Thymus (tissue), 11 donors: ENCODE results near the gene CCDC183. TPM values are rescaled to one million over a fixed set of nuclear protein-coding genes. Genes with fewer than 3 reads are reported as not detected.
"Not testable (repeated sequence)": the region's sequence is repeated elsewhere in the genome, so short reads cannot be mapped to it uniquely, and the experiment has no call there.

Source experiments
- DNase-seq, 9 donors: peaks; one replicate each; pipeline ENCODE4 v3.0.0-alpha.2; 2013; ENCODE audit warnings: low spot score in 9 of 9, low read depth in 6 of 9, missing footprints in 1 of 9
- H3K27ac ChIP-seq, 2 donors: one replicate each; pipeline ENCODE4 v1.5.1; 2013; ENCODE audit warnings: control low read depth in 1 of 2, low read depth in 1 of 2, low read length in 1 of 2, mild to moderate bottlenecking in 1 of 2, moderate library complexity in 1 of 2
- H3K27me3 ChIP-seq, 2 donors: one replicate each; pipeline ENCODE4 v1.5.1; 2013; ENCODE audit warnings: low read length in 1 of 2; ENCODE audit not compliant: control insufficient read depth in 2 of 2, insufficient read depth in 1 of 2
- H3K36me3 ChIP-seq, 2 donors: one replicate each; pipeline ENCODE4 v1.5.1; 2013; ENCODE audit warnings: low read length in 1 of 2, mild to moderate bottlenecking in 1 of 2, moderate library complexity in 1 of 2; ENCODE audit not compliant: control insufficient read depth in 2 of 2, insufficient read depth in 2 of 2
- H3K4me1 ChIP-seq, 2 donors: one replicate each; pipeline ENCODE4 v1.5.1; 2013; ENCODE audit warnings: low read length in 2 of 2; ENCODE audit not compliant: control insufficient read depth in 2 of 2, insufficient read depth in 2 of 2
- H3K4me3 ChIP-seq, 2 donors: one replicate each; pipeline ENCODE4 v1.5.1; 2013; ENCODE audit warnings: low read length in 2 of 2, control low read depth in 1 of 2, mild to moderate bottlenecking in 1 of 2
- H3K9me3 ChIP-seq, 2 donors: one replicate each; pipeline ENCODE4 v1.5.1; 2013; ENCODE audit warnings: low read length in 1 of 2, mild to moderate bottlenecking in 1 of 2; ENCODE audit not compliant: control insufficient read depth in 2 of 2, insufficient read depth in 1 of 2
- WGBS: extraction: QIAGEN DNeasy Blood & Tissue Kit; methylation state at CpG from one replicate; pipeline ENCODE4 v1.1.7; 2013; 5-methylcytosine and 5-hydroxymethylcytosine counted together
- polyA plus RNA-seq: library from polyadenylated mRNA; stranded (reverse); fragments of 200-250 nt; gene quantifications from one replicate; pipeline ENCODE4 v1.2.3, GENCODE V29; 2013
- total RNA-seq: library from RNA; stranded (reverse); fragments of 120-200 nt; gene quantifications from one replicate; pipeline ENCODE4 v1.2.4, GENCODE V29; 2013
- donor health status: healthy.

The CCDC183 gene
- total and polyA plus RNA-seq, 2 donors: 3.2 to 5.0 TPM

- WGBS: 96% methylated on average over 17 of the region's 17 CpGs
- Histone ChIP-seq H3K27ac (no peak overlapping the region), H3K27me3 (peaks cover 0 to 6% of the 10 kb centered on the region in 2 donors), H3K36me3 (peaks cover 12 to 18% of the 10 kb centered on the region in 2 donors), H3K4me3 (no peak overlapping the region), H3K4me1 (peaks cover 28 to 68% of the 10 kb centered on the region in 2 donors), H3K9me3 (no peaks in the 10 kb centered on the region)
- DNase-seq: no peak
Measured at GRCh38 chr9:136793086-136793946, 2.8 kb upstream of the CCDC183 start.

- Histone ChIP-seq H3K27ac (no peak overlapping the region), H3K4me3 (no peak overlapping the region), H3K9me3 (peaks cover 0 to 5% of the 10 kb centered on the region in 2 donors), H3K27me3 (peaks cover 0 to 15% of the 10 kb centered on the region in 2 donors), H3K36me3 (peaks cover 12 to 18% of the 10 kb centered on the region in 2 donors), H3K4me1 (peaks cover 32 to 79% of the 10 kb centered on the region in 2 donors)
- DNase-seq: no peak
- WGBS: 97% methylated on average over 14 of the region's 14 CpGs
Measured at GRCh38 chr9:136794281-136794999, 1.7 kb upstream of the CCDC183 start.

- Histone ChIP-seq H3K9me3 (peaks cover 0 to 5% of the 10 kb centered on the region in 2 donors), H3K4me1 (peaks cover 37 to 83% of the 10 kb centered on the region in 2 donors), H3K36me3 (peaks cover 12 to 18% of the 10 kb centered on the region in 2 donors), H3K27me3 (peaks cover 0 to 20% of the 10 kb centered on the region in 2 donors), H3K4me3 (no peak overlapping the region), H3K27ac (no peak overlapping the region)
- WGBS: 94% methylated on average over 6 of the region's 6 CpGs
- DNase-seq: no peak
Measured at GRCh38 chr9:136795000-136795348, 1.2 kb upstream of the CCDC183 start.

DNA sequence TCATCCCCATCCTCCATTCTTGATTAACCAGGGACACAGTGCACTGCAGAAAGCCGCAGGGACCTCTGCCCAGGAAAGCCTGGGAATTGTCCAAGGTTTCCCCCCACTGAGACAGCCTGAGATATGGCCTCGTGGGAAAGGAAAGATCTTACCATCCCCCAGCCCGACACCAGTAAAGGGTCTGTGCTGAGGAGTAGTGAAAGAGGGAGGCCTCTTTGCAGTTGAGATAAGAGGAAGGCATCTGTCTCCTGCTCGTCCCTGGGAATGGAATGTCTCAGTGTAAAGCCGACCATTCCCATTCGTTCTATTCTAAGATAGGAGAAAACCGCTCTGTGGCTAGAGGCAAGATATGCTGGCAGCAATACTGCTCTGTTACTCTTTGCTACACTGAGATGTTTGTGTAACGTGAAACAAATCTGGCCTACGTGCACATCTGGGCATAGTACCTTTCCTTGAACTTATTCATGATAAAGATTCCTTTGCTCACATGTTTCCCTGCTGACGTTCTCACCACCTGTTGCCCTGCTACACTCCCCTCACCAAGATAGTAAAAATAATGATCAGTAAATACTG is 723 bp downstream of the CCDC183 start:
- peak in 1 of 9 donors; percentile 46 for DNase-seq
- H3K36me3 ChIP-seq: peaks cover 12 to 18% of the 10 kb centered on the region in 2 donors
- 25% methylated on average over 10 of the region's 10 CpGs for WGBS
- peaks cover 0 to 31% of the 10 kb centered on the region in 2 donors for H3K27me3 ChIP-seq
- H3K9me3 ChIP-seq: peaks cover 0 to 10% of the 10 kb centered on the region in 2 donors
- peaks cover 40 to 87% of the 10 kb centered on the region in 2 donors for H3K4me1 ChIP-seq
- H3K4me3 ChIP-seq: not testable (repeated sequence)
- peak overlapping the region; percentile 25 to 99 for H3K27ac ChIP-seq

- 91% methylated on average over 6 of the region's 6 CpGs for WGBS
- DNase-seq: no peak
- peaks cover 4 to 7% of the 10 kb centered on the region in 2 donors for H3K36me3 ChIP-seq
- peaks cover 0 to 35% of the 10 kb centered on the region in 2 donors for H3K27me3 ChIP-seq
- H3K9me3 ChIP-seq: peaks cover 0 to 10% of the 10 kb centered on the region in 2 donors
- peaks cover 32 to 70% of the 10 kb centered on the region in 2 donors for H3K4me1 ChIP-seq
- H3K27ac ChIP-seq: no peak overlapping the region
- H3K4me3 ChIP-seq: no peak overlapping the region
Measured at GRCh38 chr9:136798708-136799078, 2.6 kb downstream of the CCDC183 start.

- peak overlapping the region in 1 of 2 donors; percentile 89 for H3K27ac ChIP-seq
- H3K36me3 ChIP-seq: peaks cover 4 to 6% of the 10 kb centered on the region in 2 donors
- peak in 1 of 9 donors; percentile 47 for DNase-seq
- peaks cover 32 to 70% of the 10 kb centered on the region in 2 donors for H3K4me1 ChIP-seq
- peak overlapping the region; percentile 44 to 55 for H3K4me3 ChIP-seq
- H3K9me3 ChIP-seq: peaks cover 0 to 10% of the 10 kb centered on the region in 2 donors
- H3K27me3 ChIP-seq: peaks cover 0 to 35% of the 10 kb centered on the region in 2 donors
- WGBS: 32% methylated on average over 35 of the region's 35 CpGs
Measured at GRCh38 chr9:136799079-136799853, 3.1 kb downstream of the CCDC183 start.

- peaks cover 0 to 10% of the 10 kb centered on the region in 2 donors for H3K9me3 ChIP-seq
- H3K27me3 ChIP-seq: peaks cover 0 to 35% of the 10 kb centered on the region in 2 donors
- H3K4me1 ChIP-seq: peaks cover 30 to 62% of the 10 kb centered on the region in 2 donors
- peak overlapping the region; percentile 69 to 89 for H3K27ac ChIP-seq
- DNase-seq: peak in 8 of 9 donors; percentile 67 to 95 (median 90)
- under 1% methylated on average over 63 of the region's 63 CpGs for WGBS
- peak overlapping the region; percentile 44 to 55 for H3K4me3 ChIP-seq
- no peaks in the 10 kb centered on the region for H3K36me3 ChIP-seq
Measured at GRCh38 chr9:136799854-136800657, 3.9 kb downstream of the CCDC183 start.

DNA sequence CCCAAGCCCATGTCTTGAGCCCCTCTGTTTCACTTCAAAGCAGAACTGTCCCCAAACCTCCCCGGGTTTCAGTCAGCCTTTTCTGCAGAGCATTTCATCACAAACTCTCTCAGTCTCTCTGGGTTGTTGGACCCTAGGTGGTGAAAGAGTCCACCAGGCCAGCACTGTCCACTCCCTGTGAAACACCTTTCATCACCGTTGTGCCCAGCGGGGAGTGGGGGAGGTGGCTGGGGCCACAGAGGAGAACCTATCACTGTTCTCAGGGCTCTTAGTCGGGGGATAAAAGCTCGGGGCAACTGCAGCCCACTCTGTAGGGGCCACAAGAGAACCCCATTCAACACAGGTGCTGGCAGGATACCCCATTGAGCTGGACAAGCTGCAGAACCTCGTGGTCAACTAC is 6.2 kb downstream of the CCDC183 start:
- Histone ChIP-seq H3K36me3 (peaks cover 0 to 2% of the 10 kb centered on the region in 2 donors), H3K27ac (no peak overlapping the region), H3K9me3 (peaks cover 0 to 10% of the 10 kb centered on the region in 2 donors), H3K4me1 (peaks cover 23 to 51% of the 10 kb centered on the region in 2 donors), H3K27me3 (peaks cover 0 to 31% of the 10 kb centered on the region in 2 donors), H3K4me3 (no peak overlapping the region)
- WGBS: 83% methylated on average over 6 of the region's 6 CpGs
- no peak for DNase-seq
